SK-MEL-5 (cell line): Measurements from ENCODE around the gene NBPF6. TPM values are rescaled to one million over a fixed set of nuclear protein-coding genes. Genes with fewer than 3 reads are reported as not detected.
A peak's percentile ranks its signal among the peaks of the same experiment; 100 is the strongest.
"Not testable (repeated sequence)": the region's sequence is repeated elsewhere in the genome, so short reads cannot be mapped to it uniquely, and the experiment has no call there.

Source experiments
- DNase-seq: peaks from one replicate; pipeline ENCODE4 v3.0.0-alpha.2; 2016; ENCODE audit warnings: low read depth, low spot score
- in situ Hi-C: cut with HindIII; loops from 2 replicates; pipeline ENCODE4 v1.10.0; 2016; ENCODE audit warnings: low sequenced_read_pairs, high pct_unique_total_duplicates, low pct_unique_long_range_greater_than_20kb
- total RNA-seq: library from RNA; depleted of rRNA; stranded (reverse); fragments of >200 nt; shearing (Covaris generic); gene quantifications from 2 replicates; pipeline ENCODE4 v1.2.3, GENCODE V29; 2014

The NBPF6 gene
- total RNA-seq, 1 experiment from 2014 or later: not detected

DNA sequence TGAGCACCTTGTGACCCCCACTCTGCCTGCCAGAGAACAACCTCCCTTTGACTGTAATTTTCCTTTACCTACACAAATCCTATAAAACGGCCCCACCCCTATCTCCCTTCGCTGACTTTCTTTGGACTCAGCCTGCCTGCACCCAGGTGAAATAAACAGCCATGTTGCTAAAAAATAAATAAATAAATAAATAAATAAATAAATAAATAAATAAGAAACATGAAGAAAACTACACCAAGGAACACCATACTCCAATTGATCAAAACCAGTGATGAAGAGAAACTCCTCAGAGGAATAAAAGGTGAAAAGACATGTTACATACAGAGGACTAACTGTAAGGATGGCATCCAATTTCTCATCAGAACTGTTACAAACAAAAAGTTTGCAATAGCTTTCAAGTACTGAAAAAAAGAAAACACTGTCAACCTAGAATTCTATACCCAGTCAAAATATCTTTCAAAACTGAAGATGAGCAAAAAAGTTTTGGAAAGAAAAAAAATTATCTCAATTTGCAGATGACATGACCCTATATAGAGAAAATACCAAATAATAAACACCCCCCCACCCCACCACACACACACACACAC, 28.4 kb downstream of the NBPF6 start:
- in situ Hi-C loops: no loop called here
- no peak for DNase-seq

- in situ Hi-C loops: no loop called here
- no peak for DNase-seq
Measured at GRCh38 chr1:108482708-108483107, 32.6 kb downstream of the NBPF6 start.

- DNase-seq, in situ Hi-C loops: not testable (repeated sequence)
Measured at GRCh38 chr1:108485990-108486389, 35.8 kb downstream of the NBPF6 start.

DNA sequence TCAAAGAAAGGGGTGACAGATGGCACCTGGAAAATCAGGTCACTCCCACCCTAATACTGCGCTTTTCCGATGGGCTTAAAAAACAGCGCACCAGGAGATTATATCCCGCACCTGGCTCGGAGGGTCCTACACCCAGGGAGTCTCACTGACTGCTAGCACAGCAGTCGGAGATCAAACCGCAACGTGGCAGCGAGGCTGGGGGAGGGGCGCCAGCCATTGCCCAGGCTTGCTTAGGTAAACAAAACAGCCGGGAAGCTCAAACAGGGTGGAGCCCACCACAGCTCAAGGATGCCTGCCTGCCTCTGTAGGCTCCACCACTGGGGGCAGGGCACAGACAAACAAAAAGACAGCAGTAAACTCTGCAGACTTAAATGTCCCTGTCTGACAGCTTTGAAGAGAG, 36.6 kb downstream of the NBPF6 start:
- in situ Hi-C loops, DNase-seq: not testable (repeated sequence)

DNA sequence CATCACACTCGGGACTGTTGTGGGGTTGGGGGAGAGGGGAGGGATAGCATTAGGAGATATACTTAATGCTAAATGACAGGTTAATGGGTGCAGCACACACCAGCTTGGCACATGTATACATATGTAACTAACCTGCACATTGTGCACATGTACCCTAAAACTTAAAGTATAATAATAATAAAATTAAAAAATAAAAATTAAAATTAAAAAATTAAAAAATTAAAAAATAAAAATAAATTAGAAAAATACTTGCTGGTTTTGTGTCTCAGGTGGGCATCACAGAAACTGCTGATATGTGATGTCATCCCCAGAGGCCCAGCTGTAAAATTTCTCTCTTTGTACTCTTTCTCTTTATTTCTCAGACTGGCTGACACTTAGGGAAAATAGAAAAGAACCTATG, 44.9 kb downstream of the NBPF6 start:
- DNase-seq, in situ Hi-C loops: not testable (repeated sequence)

GRCh38 chr1:108496856-108497255, 46.7 kb downstream of the NBPF6 start:
- in situ Hi-C loops, DNase-seq: not testable (repeated sequence)

DNA sequence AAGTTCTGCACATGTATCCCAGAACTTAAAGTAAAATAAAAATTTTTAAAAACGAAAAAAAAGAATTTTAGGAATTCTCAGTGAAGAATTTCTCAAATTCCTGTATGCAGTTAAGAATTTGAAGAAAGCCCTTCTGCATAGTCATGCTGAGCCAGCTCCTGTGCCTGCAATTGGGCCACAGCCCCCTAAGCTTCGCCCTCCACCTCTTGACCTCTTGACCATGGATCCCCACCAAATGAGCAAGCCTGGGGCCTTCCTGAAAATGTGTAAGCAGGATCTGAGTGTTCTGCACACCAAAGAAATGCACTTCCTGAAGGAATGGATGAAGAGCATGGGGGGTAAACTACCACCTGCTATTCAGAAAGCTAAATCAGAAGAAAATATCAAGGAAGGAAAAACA, 52.0 kb downstream of the NBPF6 start:
- DNase-seq: no peak
- in situ Hi-C loops: no loop called here

GRCh38 chr1:108502624-108503023, 52.5 kb downstream of the NBPF6 start:
- in situ Hi-C loops: no loop called here
- no peak for DNase-seq

DNA sequence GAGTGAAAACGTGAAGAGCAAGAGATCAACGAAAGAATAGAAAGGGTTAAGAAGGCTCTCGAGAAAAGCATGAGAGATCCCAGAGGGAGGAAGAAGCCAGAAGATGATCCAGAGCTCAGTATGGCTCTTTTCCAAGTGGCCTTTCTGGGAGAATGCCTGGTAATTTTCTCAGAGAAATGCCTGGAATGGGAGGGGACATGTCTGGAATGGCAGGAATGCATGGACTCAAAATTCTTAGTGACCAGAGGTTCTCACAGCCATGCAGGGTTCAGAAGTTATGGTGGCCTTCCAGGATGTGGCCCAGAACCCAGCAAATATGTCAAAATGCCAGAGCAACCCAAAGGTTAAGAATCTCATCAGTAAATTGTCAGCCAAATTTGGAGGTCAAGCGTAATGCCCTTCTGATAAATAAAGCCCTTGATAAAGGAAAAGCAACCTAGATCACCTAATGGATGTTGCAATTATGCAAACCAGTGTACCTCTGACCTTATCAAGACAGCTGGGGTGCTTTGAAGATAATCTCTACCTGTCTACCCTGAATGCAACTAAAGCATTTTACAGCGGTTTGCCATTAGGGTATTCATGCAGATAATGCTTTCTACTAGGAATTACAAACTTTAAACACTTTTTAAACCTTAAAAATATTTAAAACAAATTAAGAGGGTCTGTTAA, 53.1 kb downstream of the NBPF6 start:
- peak; percentile 11 for DNase-seq
- in situ Hi-C loops: no loop called here

GRCh38 chr1:108504447-108504846, 54.3 kb downstream of the NBPF6 start:
- in situ Hi-C loops: no loop called here
- DNase-seq: no peak

DNA sequence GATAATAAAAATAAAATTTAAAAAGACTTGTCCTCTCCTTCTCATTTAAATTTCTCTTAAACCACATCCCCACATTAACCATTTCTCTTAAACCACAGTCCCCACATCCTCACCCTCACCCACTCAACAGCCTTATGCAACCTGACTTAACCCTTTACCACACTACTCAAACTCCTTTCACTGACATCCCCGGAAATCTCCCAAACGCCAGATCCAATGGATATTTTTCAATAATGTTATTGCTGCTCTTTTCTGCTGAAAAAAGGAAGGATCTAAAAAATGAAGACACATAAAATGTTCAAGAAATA, 55.6 kb downstream of the NBPF6 start:
- in situ Hi-C loops: no loop called here
- no peak for DNase-seq

GRCh38 chr1:108511764-108512163, 61.6 kb downstream of the NBPF6 start:
- DNase-seq: no peak
- in situ Hi-C loops: no loop called here

DNA sequence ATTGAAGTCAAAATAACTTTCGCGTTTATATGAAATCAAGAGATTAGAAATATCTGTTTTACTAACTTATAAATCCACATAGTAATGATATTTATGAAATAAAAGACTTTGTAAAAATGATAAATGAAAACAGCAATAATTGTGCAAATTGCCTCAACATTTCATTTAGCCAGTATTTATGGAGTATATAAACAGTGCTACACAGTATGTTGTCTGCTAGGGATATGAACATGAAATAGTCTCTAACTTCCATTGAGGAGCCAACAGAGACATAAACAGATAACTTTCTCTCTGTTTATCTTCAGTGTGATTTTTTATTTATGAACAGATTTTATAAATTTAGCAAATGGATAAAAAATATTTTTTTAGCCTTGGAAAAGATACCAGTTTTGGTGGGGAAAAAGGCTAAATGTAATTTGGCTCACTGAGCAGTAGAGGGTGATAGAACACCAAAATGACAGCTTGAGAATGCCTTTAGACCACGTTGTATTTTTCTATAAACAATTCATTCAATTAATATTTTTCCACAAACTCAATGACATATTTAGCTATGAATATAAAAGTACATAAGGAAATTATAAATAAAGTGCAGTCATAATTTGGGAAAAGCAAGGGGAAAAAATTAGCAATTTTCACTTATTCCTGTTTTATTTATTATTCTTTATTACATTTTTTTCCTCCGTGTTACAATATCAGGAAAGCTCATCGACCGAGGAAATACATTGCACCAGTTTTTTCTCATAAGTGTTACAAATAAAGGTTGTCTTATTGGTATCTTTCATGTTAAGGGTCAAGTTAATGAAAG, 62.3 kb downstream of the NBPF6 start:
- DNase-seq: peak; percentile 54
- in situ Hi-C loops: no loop called here

- in situ Hi-C loops: no loop called here
- DNase-seq: no peak
Measured at GRCh38 chr1:108513044-108513415, 62.9 kb downstream of the NBPF6 start.

DNA sequence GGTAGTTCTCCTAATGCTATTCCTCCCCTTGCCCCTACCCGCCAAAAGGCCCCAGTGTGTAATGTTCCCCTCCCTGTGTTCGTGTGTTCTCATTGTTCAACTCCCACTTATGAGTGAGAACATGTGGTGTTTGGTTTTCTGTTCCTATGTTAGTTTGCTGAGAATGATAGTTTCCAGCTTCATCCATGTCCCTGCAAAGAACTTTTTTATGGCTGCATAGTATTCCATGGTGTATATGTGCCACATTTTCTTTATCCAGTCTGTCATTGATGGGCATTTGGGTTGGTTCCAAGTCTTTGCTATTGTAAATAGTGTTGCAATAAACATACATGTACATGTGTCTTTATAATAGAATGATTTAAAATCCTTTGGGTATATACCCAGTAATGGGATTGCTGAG, 63.8 kb downstream of the NBPF6 start:
- DNase-seq, in situ Hi-C loops: not testable (repeated sequence)

DNA sequence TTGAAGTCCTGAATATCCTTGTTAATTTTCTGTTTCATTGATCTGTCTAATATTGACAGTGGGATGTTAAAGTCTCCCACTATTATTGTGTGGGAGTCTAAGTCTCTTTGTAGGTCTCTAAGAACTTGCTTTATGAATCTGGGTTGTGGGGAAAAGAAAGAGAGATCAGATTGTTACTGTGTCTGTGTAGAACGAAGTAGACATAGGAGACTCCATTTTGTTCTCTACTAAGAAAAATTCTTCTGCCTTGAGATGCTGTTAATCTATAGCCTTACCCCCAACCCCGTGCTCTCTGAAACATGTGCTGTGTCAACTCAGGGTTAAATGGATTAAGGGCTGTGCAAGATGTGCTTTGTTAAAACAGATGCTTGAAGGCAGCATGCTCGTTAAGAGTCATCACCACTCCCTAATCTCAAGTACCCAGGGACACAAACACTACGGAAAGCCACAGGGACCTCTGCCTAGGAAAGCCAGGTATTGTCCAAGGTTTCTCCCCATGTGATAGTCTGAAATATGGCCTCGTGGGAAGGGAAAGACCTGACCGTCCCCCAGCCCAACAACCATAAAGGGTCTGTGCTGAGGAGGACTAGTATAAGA, 67.3 kb downstream of the NBPF6 start:
- DNase-seq, in situ Hi-C loops: not testable (repeated sequence)
